ENCODE measurements around the gene SAMM50. TPM values are rescaled to one million over a fixed set of nuclear protein-coding genes. Genes with fewer than 3 reads are reported as not detected.

The SAMM50 gene
- total and polyA plus RNA-seq, 5 experiments from 2014 or later: 37.7 to 71.6 (median 70.2) TPM

DNA sequence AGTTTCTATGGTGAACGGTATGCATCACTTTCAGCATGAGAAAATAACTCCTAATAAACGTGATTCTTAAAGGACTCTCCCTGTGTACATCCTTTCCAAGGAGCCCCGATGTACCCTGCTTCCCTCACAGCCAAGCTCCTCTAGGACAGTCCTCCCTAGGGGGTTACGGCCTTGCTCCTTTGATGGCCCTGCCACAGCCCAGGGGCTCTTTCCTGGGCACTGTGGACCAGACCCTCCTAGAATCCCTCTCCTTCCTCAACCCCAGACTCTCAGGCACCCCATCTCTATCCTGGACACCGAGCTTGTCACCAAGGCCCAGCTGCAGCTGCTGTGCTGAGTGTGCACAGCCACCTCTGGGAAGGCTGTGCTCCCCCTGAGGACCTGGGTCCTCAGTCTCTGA, 3.9 kb upstream of the SAMM50 start:
- DNase-seq: no peak
- Mint-ChIP-seq H3K4me3 (no peak overlapping the region), H3K27me3 (peaks cover 0 to 10% (median 3%) of the 10 kb centered on the region in 5 donors), H3K27ac (no peak overlapping the region), H3K36me3 (no peaks in the 10 kb centered on the region), H3K4me1 (peaks cover 16 to 25% (median 21%) of the 10 kb centered on the region in 4 donors), H3K9me3 (no peaks in the 10 kb centered on the region)
- POLR2A ChIA-PET: interaction anchor here (0.7 kb wide), 1 partner anchor 47 kb away, joined by 3 read pairs; no protein-coding TSS in a partner anchor
- ATAC-seq: no peak

DNA sequence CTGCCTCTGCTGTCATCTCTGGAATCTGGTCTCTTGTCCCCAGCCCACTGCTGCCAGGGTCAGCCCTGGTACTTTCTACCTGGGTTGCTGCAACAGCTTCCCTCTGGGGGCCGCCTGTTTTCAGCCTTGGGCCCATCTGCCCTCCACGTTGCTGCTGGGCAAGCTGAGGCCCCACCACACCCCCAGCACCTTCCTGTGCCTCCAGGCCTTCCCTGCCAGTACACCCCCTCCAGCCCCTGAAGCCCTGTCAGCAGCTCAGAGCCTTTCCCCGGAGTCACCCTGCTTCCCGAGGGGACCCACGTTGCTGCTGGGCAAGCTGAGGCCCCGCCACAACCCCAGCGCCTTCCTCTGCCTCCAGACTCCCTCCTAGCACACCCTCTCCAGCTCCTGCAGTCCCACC, 3.3 kb upstream of the SAMM50 start:
- DNase-seq: no peak
- no peak overlapping the region for H3K27ac Mint-ChIP-seq
- H3K9me3 Mint-ChIP-seq: no peaks in the 10 kb centered on the region
- no peak for ATAC-seq
- peaks cover 18 to 31% (median 27%) of the 10 kb centered on the region in 4 donors for H3K4me1 Mint-ChIP-seq
- no peak overlapping the region for H3K4me3 Mint-ChIP-seq
- POLR2A ChIA-PET: interaction anchor here (0.5 kb wide), 1 partner anchor 13 kb away, joined by 4 read pairs; no protein-coding TSS in a partner anchor
- no peaks in the 10 kb centered on the region for H3K36me3 Mint-ChIP-seq
- peaks cover 0 to 10% (median 3%) of the 10 kb centered on the region in 5 donors for H3K27me3 Mint-ChIP-seq

DNA sequence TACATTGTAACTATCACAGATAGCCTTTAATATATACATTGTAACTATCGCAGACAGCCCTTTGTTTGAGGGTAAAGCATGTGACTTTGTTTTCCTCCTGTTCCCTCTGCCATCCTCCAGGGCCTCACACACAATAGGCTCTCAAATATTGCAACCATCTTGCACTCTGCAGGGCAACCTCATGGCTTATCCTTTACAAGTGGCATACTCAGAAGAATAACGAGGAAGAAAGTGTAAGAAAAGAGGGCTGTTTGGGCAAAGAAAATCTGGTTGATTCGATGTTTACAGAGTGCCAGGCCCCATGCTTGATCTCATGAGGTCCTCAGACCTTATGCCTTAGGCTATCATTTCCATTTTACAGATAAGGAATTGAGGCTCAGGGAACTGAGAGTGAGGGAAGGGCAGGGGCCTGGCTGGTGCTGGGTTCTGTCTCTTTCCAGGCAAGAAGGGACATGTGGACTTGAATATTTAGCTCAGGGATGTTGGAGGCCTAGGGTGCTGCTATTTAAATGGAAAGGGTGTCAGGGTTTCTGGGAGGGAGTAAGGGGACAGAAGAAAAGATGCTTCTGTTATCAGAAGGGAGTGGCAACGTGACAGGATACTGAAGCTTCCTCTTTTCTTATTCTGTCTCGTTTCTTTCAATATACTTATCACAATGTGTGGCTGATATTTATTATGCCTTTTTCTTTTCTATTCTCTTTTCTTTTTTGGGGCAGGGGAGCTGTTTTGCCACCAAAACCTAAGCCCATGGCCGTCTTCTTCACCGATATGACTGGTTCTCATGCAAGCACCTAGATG, 1.1 kb upstream of the SAMM50 start:
- H3K9me3 Mint-ChIP-seq: no peaks in the 10 kb centered on the region
- H3K4me3 Mint-ChIP-seq: peak overlapping the region; percentile 89 to 100 (median 98)
- peak overlapping the region; percentile 86 to 98 (median 96) for H3K27ac Mint-ChIP-seq
- POLR2A ChIA-PET: interaction anchor here (0.6 to 1.5 kb wide), 7 partner anchors 8 to 246 kb away, joined by 3 to 8 read pairs (median 3); partner anchors contain the start of gene PNPLA3
- H3K4me1 Mint-ChIP-seq: peaks cover 22 to 45% (median 43%) of the 10 kb centered on the region in 4 donors
- peaks cover 0 to 10% (median 3%) of the 10 kb centered on the region in 5 donors for H3K27me3 Mint-ChIP-seq
- no peak for ATAC-seq
- peaks cover 0 to 5% (median 4%) of the 10 kb centered on the region in 3 donors for H3K36me3 Mint-ChIP-seq
- peak in 1 of 10 donors; percentile 3 for DNase-seq

DNA sequence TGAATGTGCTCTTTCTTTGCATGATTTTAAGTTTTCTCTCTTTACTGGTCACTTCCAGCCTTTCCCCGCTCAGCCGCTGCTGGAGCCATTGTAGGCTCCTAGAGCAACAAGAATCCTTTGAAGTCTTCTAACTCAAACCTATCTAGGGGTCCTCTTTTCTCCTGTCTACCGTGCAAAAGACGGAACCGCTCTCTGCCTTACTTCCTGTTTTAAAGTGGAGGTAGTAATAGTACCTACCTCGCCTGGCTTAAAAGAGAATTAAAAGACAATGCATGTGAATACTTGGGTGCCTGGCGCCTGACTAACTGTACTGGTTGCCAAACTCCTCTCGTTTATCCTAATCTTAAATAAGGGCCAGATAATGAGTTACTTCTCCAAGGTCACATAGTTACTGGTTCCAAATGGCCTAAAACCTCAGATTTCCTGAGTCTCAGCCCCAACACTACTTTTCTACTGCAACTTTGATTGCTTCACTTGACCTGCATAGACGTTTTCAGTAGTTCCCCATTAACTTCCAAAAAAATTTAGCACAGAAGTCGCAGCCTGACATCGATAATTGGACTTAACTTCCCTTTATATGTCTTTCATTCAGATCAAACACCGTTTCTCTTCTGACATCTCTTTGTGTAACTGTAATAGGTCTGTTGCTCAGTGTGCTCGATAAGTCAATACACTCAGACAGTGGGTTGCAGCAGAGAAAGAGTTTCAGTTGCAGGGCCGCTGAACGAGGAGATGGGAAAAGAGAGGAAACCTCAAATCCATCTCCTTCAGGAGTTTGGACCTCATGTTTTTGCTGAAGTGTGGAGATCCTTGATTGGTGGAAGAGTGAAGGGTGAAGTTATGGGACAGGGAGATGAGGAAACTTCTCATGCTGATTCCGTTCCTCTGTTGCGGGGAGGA, 891 bp downstream of the SAMM50 start:
- peak; percentile 24 to 29 for ATAC-seq
- H3K4me1 Mint-ChIP-seq: peaks cover 25 to 56% (median 54%) of the 10 kb centered on the region in 4 donors
- POLR2A ChIA-PET: no interaction called here

DNA sequence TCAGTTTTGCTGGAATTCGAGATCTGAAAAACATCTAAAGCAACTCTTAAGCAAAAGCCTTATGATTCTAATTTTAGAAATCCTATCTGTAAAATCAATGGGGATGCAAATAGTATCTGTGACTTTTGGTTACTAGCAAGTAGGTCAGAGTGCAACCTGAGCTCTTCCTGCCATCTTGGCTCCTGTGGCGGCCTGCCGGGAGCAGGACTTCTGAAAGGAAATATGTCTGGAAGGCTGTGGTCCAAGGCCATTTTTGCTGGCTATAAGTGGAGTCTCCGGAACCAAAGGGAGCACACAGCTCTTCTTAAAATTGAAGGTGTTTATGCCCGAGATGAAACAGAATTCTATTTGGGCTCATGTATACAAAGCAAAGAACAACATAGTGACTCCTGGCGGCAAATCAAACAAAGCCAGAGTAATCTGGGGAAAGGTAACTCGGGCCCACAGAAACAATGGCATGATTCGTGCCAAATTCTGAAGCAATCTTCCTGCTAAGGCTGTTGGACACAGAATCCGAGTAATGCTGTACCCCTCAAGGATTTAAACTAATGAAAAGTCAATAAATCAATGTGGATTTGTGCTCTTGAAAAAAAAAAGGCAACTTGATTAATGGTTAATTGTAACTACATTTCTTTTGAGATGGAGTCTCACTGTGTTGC, 1.7 kb downstream of the SAMM50 start:
- POLR2A ChIA-PET: no interaction called here
- peak overlapping the region; percentile 89 to 100 (median 98) for H3K4me3 Mint-ChIP-seq
- peaks cover 25 to 60% (median 55%) of the 10 kb centered on the region in 4 donors for H3K4me1 Mint-ChIP-seq
- H3K27me3 Mint-ChIP-seq: peaks cover 0 to 3% (median 1%) of the 10 kb centered on the region in 5 donors
- ATAC-seq: no peak
- no peaks in the 10 kb centered on the region for H3K9me3 Mint-ChIP-seq
- DNase-seq: no peak
- H3K36me3 Mint-ChIP-seq: peaks cover 0 to 11% (median 4%) of the 10 kb centered on the region in 3 donors
- H3K27ac Mint-ChIP-seq: peak overlapping the region in 6 of 10 donors; percentile 69 to 98 (median 96)

More for the DNA sequence above, 891 bp downstream of the SAMM50 start:
- Mint-ChIP-seq H3K4me3 (peak overlapping the region; percentile 89 to 100 (median 98)), H3K27ac (peak overlapping the region; percentile 87 to 98 (median 96)), H3K27me3 (peaks cover 0 to 10% (median 3%) of the 10 kb centered on the region in 5 donors), H3K9me3 (no peaks in the 10 kb centered on the region), H3K36me3 (peaks cover 0 to 11% (median 4%) of the 10 kb centered on the region in 3 donors)
- DNase-seq: peak in 2 of 10 donors; percentile 4 to 31

DNA sequence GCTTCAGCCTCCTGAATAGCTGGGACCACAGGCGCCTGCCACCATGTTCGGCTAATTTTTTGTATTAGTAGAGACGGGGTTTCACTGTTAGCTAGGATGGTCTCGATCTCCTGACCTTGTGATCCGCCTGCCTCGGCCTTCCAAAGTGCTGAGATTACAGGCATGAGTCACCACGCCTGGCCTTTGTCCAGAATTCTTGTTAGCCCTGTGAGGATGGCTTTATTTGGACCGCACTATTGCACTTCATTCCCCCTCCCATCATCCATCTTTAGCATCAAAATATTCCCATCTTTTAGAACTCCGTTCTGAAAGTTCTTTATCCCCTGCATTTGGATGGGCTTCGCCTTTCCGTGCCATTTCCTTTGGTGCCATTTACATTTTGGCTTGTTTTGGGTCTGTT, 2.6 kb downstream of the SAMM50 start:
- no peaks in the 10 kb centered on the region for H3K9me3 Mint-ChIP-seq
- H3K36me3 Mint-ChIP-seq: peaks cover 0 to 11% (median 4%) of the 10 kb centered on the region in 3 donors
- ATAC-seq: no peak
- H3K4me1 Mint-ChIP-seq: peaks cover 25 to 62% (median 55%) of the 10 kb centered on the region in 4 donors
- peak overlapping the region in 1 of 10 donors; percentile 25 for H3K27ac Mint-ChIP-seq
- H3K4me3 Mint-ChIP-seq: peak overlapping the region in 8 of 10 donors; percentile 11 to 69 (median 42)
- DNase-seq: no peak
- no peaks in the 10 kb centered on the region for H3K27me3 Mint-ChIP-seq
- POLR2A ChIA-PET: no interaction called here

DNA sequence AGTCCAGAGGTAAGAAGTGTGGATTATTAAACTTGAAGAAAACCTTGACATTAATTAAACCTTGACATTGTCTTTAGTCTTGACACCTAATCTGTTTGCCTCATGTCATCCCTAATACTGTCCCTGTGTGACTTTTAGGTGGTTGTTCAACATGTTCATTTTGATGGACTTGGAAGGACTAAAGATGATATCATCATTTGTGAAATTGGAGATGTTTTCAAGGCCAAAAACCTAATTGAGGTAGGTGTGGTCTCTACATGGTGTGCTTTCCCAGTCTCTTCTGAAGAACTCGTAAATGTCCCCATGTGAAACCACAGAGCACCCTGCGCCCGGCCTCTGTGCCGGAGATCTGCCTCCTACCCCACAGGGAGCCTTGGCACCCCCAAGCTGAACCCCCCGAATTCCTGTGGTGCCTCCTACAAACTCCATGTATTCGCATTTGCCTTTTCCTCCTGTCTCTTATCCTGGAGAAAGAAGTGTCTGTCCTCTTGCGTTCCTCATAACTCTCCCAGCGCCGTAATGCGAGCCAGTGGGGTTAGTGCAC, 9.1 kb downstream of the SAMM50 start:
- peaks cover 8 to 19% (median 11%) of the 10 kb centered on the region in 4 donors for H3K4me1 Mint-ChIP-seq
- H3K27me3 Mint-ChIP-seq: no peaks in the 10 kb centered on the region
- POLR2A ChIA-PET: interaction anchor here (0.6 kb wide), 1 partner anchor 12 kb away, joined by 4 read pairs; no protein-coding TSS in a partner anchor
- ATAC-seq (no peak), DNase-seq (no peak)
- H3K27ac Mint-ChIP-seq: no peak overlapping the region
- H3K4me3 Mint-ChIP-seq: no peak overlapping the region
- H3K9me3 Mint-ChIP-seq: no peaks in the 10 kb centered on the region
- H3K36me3 Mint-ChIP-seq: peaks cover 9 to 69% (median 27%) of the 10 kb centered on the region in 3 donors

DNA sequence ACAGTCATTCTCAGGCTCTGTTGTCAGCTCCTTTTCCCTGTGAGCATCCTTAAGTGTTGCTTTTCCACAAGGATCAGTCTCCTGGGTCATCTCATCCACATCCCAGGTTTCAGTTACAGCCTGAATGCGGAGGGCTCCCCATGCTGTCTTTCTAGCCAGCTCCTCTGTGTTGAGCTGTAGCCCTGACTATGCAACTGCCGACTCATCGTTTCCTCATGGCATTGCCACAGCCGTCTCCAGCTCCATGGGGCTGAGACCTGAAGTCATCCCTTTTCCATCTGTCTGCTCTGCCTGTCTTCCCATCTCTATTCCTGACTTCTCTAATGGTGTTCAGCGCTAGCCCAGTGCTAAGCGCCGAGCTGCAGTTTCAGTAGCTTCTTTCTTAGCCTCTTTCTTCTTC, 11.8 kb downstream of the SAMM50 start:
- H3K9me3 Mint-ChIP-seq: no peaks in the 10 kb centered on the region
- DNase-seq: no peak
- H3K27ac Mint-ChIP-seq: no peak overlapping the region
- no peak for ATAC-seq
- H3K27me3 Mint-ChIP-seq: no peaks in the 10 kb centered on the region
- POLR2A ChIA-PET: no interaction called here
- no peak overlapping the region for H3K4me3 Mint-ChIP-seq
- peaks cover 9 to 91% (median 31%) of the 10 kb centered on the region in 3 donors for H3K36me3 Mint-ChIP-seq
- peaks cover 0 to 12% (median 4%) of the 10 kb centered on the region in 4 donors for H3K4me1 Mint-ChIP-seq

DNA sequence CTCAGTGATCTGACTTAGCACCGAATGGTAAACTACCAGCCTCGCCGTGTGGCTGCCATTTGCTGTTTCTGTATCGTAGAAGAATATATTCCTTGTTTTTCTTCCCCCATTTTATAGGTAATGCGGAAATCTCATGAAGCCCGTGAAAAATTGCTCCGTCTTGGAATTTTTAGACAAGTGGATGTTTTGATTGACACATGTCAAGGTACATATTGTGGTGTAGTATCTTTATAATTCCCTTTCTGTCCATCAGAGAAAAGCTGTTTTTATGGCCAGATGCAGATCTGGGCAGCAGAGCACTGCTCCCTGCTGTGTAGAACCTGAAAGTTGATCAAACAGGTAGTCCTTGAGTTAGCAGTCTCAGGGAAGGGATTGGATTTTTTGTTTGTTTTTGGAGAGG, 13.4 kb downstream of the SAMM50 start:
- peaks cover 0 to 12% (median 3%) of the 10 kb centered on the region in 4 donors for H3K4me1 Mint-ChIP-seq
- peaks cover 9 to 99% (median 35%) of the 10 kb centered on the region in 3 donors for H3K36me3 Mint-ChIP-seq
- ATAC-seq (no peak), DNase-seq (no peak)
- H3K27ac Mint-ChIP-seq: no peak overlapping the region
- POLR2A ChIA-PET: no interaction called here
- H3K4me3 Mint-ChIP-seq: no peak overlapping the region
- no peaks in the 10 kb centered on the region for H3K9me3 Mint-ChIP-seq
- H3K27me3 Mint-ChIP-seq: no peaks in the 10 kb centered on the region

DNA sequence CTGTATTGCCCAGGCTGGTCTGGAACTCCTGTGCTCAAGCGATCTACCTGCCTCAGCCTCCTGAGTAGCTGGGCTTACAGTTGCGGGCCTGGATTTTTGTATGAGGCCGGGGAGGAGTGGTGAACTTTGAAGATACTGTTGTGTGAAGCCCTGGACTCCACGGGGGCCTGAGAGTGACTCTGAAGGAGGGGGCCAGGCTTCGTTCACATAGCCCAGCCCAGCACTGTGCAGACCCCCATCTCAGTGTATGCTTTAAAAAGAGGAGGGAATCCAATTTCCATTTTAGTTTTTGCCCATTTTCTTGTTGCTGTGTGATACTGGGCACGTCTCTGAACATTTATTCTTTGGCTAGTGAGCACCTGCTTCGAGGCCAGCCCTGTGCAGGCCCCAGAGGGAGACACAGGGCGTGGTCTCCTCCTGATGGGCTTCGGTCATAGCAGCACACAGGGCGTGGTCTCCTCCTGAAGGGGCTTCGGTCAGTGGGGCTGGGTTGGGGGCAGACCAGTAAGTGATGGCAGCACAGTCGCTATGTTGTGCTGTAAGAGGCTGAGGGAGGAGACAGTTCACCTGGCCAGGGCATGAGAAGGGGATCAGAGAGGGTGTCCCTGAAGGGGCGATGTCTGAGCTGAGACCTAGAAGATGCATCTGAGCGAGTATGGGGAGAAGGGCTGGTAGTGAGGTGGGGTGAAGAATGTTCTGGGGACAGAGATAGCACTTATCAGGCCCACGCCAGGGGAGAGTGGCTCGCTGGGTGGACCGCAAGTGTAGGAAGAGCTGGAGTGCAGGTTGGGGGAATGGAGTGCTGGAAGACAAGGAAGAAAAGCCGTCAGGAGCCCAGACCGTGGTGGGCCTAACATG, 14.0 kb downstream of the SAMM50 start:
- Mint-ChIP-seq H3K4me1 (peaks cover 0 to 12% (median 3%) of the 10 kb centered on the region in 4 donors), H3K27ac (no peak overlapping the region), H3K36me3 (peaks cover 9 to 99% (median 39%) of the 10 kb centered on the region in 3 donors), H3K9me3 (no peaks in the 10 kb centered on the region), H3K27me3 (no peaks in the 10 kb centered on the region), H3K4me3 (no peak overlapping the region)
- DNase-seq (no peak), ATAC-seq (no peak)
- POLR2A ChIA-PET: no interaction called here

All from naive thymus-derived CD8-positive, alpha-beta T cell (primary cell).